ENCODE measurements around the gene KERA. TPM values are rescaled to one million over a fixed set of nuclear protein-coding genes. Genes with fewer than 3 reads are reported as not detected.
"Not testable (repeated sequence)": the region's sequence is repeated elsewhere in the genome, so short reads cannot be mapped to it uniquely, and the experiment has no call there.

The KERA gene
- total RNA-seq, 1 donor from 2014 or later, result not detected

DNA sequence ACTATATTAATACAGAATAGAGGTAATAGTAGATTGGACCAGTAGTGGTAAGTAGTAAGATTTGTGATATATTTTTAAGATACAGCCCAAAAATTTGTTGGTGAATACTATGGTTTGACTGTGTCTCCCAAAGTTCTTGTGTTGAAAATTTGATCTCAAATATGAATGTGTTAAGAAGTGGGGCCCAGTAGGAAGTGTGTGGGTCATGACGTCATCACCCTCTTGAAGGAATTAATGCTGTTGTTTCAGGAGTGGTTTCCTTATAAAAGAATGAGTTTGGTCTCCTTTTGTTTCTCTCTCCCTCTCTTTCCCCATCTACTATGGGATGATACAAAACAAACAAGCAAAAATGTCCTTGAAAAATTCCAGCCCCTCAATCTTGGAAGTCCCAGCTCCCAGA lies 37.1 kb upstream of the KERA start:
- TF ChIP-seq, protein P1, sequence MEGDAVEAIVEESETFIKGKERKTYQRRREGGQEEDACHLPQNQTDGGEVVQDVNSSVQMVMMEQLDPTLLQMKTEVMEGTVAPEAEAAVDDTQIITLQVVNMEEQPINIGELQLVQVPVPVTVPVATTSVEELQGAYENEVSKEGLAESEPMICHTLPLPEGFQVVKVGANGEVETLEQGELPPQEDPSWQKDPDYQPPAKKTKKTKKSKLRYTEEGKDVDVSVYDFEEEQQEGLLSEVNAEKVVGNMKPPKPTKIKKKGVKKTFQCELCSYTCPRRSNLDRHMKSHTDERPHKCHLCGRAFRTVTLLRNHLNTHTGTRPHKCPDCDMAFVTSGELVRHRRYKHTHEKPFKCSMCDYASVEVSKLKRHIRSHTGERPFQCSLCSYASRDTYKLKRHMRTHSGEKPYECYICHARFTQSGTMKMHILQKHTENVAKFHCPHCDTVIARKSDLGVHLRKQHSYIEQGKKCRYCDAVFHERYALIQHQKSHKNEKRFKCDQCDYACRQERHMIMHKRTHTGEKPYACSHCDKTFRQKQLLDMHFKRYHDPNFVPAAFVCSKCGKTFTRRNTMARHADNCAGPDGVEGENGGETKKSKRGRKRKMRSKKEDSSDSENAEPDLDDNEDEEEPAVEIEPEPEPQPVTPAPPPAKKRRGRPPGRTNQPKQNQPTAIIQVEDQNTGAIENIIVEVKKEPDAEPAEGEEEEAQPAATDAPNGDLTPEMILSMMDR (IDR thresholded peaks at IDR 0.05), result no peak
- intact Hi-C loops (cut with DNase I), result no loop called here
- no peak overlapping the region for H3K4me3 ChIP-seq
- H3K4me1 ChIP-seq, result no peaks in the 10 kb centered on the region
- no peaks in the 10 kb centered on the region for H3K36me3 ChIP-seq
- H3K27me3 ChIP-seq, result no peaks in the 10 kb centered on the region
- no peak for ATAC-seq
- DNase-seq, result no peak
- H3K27ac ChIP-seq, result no peak overlapping the region
- H3K9me3 ChIP-seq, result no peaks in the 10 kb centered on the region

DNA sequence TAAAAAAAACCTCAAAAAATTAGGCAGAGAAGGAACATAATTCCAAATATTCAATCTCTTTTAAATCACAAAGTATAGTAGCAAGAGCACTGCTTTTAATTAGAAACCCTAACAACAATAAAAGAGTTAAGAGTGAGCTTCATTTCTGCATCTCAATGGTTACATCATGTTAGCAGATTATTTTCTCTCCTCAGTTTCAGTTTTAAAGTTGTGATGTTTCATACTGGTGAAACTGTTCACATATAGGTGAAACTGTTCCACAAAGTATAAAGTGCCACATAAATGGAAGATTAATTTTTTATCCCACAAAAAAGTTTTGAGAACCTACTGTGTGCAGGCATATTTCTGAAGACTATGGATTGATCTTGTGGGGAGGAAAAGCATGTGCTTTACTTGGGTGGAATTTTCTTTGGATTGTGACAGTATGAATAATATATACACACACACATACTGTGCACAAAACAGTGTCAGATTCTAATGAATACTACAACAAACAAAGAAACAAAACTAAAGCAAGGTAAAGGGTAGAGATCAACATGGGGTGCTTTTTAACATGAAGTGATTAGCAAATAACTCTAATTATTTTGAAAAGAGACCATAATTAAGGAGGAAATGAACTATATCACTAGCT lies 36.3 kb upstream of the KERA start:
- H3K4me3 ChIP-seq, result no peak overlapping the region
- intact Hi-C loops (cut with DNase I), result no loop called here

DNA sequence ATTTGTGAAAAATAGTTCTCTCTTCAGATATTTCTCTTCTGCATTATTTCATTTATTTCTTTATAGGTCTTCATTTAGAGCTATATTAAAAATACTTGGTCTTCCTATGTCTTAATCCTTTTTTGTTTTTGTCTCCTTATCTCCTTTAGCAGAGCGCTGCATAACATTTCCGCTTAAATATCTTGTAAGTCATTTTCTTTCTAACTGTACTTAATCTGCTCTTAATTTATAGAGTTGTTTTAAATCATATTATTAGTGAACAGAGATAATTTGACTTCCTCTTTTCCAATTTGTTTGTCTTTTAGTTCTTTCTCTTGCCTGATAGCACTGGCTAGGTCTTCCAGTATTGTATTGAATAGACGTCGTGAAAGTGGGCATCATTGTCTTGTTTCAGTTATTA lies 35.5 kb upstream of the KERA start:
- no peak for DNase-seq
- no peaks in the 10 kb centered on the region for H3K9me3 ChIP-seq
- H3K36me3 ChIP-seq, result no peaks in the 10 kb centered on the region
- no peak overlapping the region for H3K27ac ChIP-seq
- intact Hi-C loops (cut with DNase I), result no loop called here
- H3K4me3 ChIP-seq, result no peak overlapping the region
- TF ChIP-seq, protein P1 (IDR thresholded peaks at IDR 0.05), result no peak
- no peaks in the 10 kb centered on the region for H3K27me3 ChIP-seq
- H3K4me1 ChIP-seq, result no peaks in the 10 kb centered on the region
- no peak for ATAC-seq

More for the DNA sequence above, 36.3 kb upstream of the KERA start:
- Histone ChIP-seq H3K9me3 (no peaks in the 10 kb centered on the region), H3K4me1 (no peaks in the 10 kb centered on the region), H3K27me3 (no peaks in the 10 kb centered on the region), H3K27ac (no peak overlapping the region), H3K36me3 (no peaks in the 10 kb centered on the region)
- DNase-seq (no peak), ATAC-seq (no peak)
- TF ChIP-seq, protein P1 (IDR thresholded peaks at IDR 0.05), result no peak

DNA sequence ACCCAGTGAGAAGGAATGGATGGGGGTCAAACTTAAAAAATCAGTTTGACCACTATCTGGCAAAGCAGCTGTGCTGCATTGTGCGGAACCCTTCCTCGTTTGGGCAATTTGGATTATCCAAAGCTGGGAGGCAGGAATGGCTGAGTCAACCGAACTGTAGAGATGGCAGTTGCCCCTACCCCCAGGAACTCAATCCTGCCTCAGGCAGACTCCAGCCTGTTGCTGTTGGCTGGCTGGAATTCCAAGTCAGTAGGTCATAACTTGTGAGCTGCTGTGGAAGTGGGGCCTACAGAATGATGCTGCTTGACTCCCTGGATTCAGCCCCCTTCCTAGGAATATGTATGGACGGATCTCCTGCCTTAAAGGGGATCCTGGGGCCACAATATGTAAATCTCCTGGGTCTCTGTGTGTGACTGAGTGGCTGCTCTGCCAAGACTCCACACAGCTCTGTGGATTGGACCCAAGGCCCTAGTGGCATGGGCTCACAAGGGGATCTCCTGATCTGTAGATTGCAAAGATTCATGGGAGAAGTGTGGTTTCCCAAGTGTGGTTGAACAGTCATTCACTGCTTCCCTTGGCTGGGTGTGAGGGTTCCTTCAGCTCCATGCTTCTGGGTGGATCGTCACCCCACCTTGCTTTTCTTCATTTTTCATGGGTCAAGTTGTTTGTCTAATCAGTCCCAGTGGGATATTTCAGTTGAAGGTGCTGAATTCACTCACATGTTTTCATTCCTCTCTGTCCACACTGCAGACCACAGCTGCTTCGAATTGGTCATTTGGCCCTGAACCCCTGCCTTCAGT lies 34.3 kb upstream of the KERA start:
- intact Hi-C loops (cut with DNase I), result no loop called here
- H3K36me3 ChIP-seq, result no peaks in the 10 kb centered on the region
- H3K27me3 ChIP-seq, result no peaks in the 10 kb centered on the region
- H3K9me3 ChIP-seq, result no peaks in the 10 kb centered on the region
- ATAC-seq (no peak), DNase-seq (no peak)
- TF ChIP-seq, protein P1 (IDR thresholded peaks at IDR 0.05), result no peak
- no peak overlapping the region for H3K4me3 ChIP-seq
- H3K27ac ChIP-seq, result no peak overlapping the region
- H3K4me1 ChIP-seq, result no peaks in the 10 kb centered on the region

DNA sequence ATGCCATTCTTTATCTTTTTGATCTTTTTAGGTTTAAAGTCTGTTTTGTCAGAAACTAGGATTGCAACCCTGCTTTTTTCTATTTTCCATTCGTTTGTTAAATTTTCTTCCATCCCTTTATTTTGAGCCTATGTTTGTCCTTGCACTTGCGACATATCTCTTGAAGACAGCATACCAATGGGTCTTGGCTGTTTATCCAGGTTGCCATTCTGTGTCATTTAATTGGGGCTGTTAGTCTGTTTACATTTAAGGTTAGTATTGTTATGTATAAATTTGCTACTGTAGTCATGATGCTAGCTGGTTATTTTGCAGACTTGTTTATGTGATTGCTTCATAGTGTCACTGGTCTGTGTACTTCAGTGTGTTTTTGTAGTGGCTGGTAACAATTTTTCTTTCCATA lies 32.1 kb upstream of the KERA start:
- intact Hi-C loops (cut with DNase I); ATAC-seq; H3K36me3 ChIP-seq; H3K9me3 ChIP-seq; H3K4me3 ChIP-seq; H3K27ac ChIP-seq; H3K4me1 ChIP-seq; DNase-seq; H3K27me3 ChIP-seq: not testable (repeated sequence)

DNA sequence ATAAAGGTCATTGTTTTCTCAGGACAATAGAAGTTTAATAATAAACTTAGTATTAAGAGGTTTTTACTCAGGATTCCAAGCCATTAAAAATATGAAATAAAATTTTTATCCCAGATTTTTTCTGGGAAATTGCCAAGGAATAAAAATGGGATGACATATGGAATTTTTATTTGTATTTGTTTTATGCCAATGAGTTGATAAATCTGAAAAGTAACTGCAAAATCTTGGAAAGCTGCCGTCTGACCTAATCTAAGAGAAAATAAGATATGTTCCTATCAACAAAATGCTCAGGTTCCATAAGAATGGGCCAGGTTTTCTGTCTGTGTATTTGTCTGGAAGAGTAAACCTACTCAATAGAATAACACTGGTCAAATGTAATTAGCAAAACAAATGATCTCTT lies 22.2 kb upstream of the KERA start:
- TF ChIP-seq, protein P1 (IDR thresholded peaks at IDR 0.05), result no peak
- no peak overlapping the region for H3K27ac ChIP-seq
- no peaks in the 10 kb centered on the region for H3K27me3 ChIP-seq
- H3K9me3 ChIP-seq, result no peaks in the 10 kb centered on the region
- no peak for ATAC-seq
- H3K4me1 ChIP-seq, result no peaks in the 10 kb centered on the region
- no peaks in the 10 kb centered on the region for H3K36me3 ChIP-seq
- no peak overlapping the region for H3K4me3 ChIP-seq
- DNase-seq, result no peak
- intact Hi-C loops (cut with DNase I), result no loop called here
